GM12878 (cell line): ENCODE measurements around the gene CCDC43. TPM values are rescaled to one million over a fixed set of nuclear protein-coding genes. Genes with fewer than 3 reads are reported as not detected.

Experiments used
- ATAC-seq: fragments of 200-7000 bp; cut with Tn5 transposase; 3 replicates; pipeline ENCODE4 v1.9.1; 2020; ENCODE audit warnings: mild to moderate bottlenecking, moderate library complexity
- BruUV-seq: library from RNA; stranded (reverse); fragments of 400-500 nt; replicated peaks from 2 replicates; lab custom pipeline; 2021; lab: Mats Ljungman, UMichigan
- CTCF ChIA-PET: fragments of 300-600 bp; sonication (Branson Sonifier 250); formaldehyde crosslinking; extraction: SDS; loops from one replicate; lab custom pipeline; 2021; ENCODE audit warnings: inconsistent platforms; lab: Yijun Ruan, JAX
- POLR2A ChIA-PET: fragments of 350-600 bp; formaldehyde crosslinking; extraction: SDS; loops from one replicate; lab custom pipeline; 2021; ENCODE audit warnings: inconsistent platforms; lab: Charles Lee
- RAD21 ChIA-PET: fragments of 300-600 bp; sonication (Branson Sonifier 250); formaldehyde crosslinking; loops from one replicate; lab custom pipeline; 2023; ENCODE audit warnings: antibody characterized with exemption; ENCODE audit not compliant: unreplicated experiment; lab: Charles Lee
- SMC1A ChIA-PET: fragments of 300-600 bp; sonication (Branson Sonifier 250); formaldehyde crosslinking; loops from one replicate; lab custom pipeline; 2023; ENCODE audit not compliant: unreplicated experiment, uncharacterized antibody; lab: Charles Lee
- DNase-seq: peaks from one replicate; pipeline ENCODE4 v3.0.0-alpha.2; 2011; ENCODE audit warnings: low read depth, low spot score
- FAIRE-seq: peaks from 3 replicates; lab custom pipeline; 2011; peaks lifted over from hg19 to GRCh38; lab: Jason Lieb, UNC
- H2AFZ ChIP-seq: 2 replicates; pipeline ENCODE4 v1.6.0; 2011; ENCODE audit warnings: low read depth, low read length, control low read depth; ENCODE audit not compliant: control insufficient read depth
- H3K27ac ChIP-seq: 2 replicates; pipeline ENCODE4 v1.5.1; 2011; ENCODE audit warnings: control low read depth; ENCODE audit not compliant: control insufficient read depth, insufficient read depth
- H3K27me3 ChIP-seq, 2 experiments: replicated peaks in 1 of 2; 2 replicates each; pipeline versions ENCODE4 v1.6.0 to v1.6.1; 2011; ENCODE audit warnings: low read length in 1 of 2; ENCODE audit not compliant: control insufficient read depth in 2 of 2, insufficient read depth in 2 of 2
- H3K36me3 ChIP-seq, 2 experiments: 2 replicates each; pipeline ENCODE4 v1.5.1; 2011; ENCODE audit warnings: low read length in 1 of 2; ENCODE audit not compliant: control insufficient read depth in 2 of 2, insufficient read depth in 2 of 2
- H3K4me1 ChIP-seq: 2 replicates; pipeline ENCODE4 v1.6.1; 2011; ENCODE audit warnings: mild to moderate bottlenecking, low read length, moderate library complexity, mixed read lengths; ENCODE audit not compliant: control insufficient read depth, insufficient read depth
- H3K4me2 ChIP-seq: 2 replicates; pipeline ENCODE4 v1.6.0; 2011; ENCODE audit warnings: control low read depth; ENCODE audit not compliant: control insufficient read depth, insufficient read depth
- H3K4me3 ChIP-seq: fragments of 200-600 bp; sonication (generic); 2 replicates; pipeline ENCODE4 v1.5.1; 2016
- H3K79me2 ChIP-seq: 2 replicates; pipeline ENCODE4 v1.6.0; 2011; ENCODE audit warnings: low read length; ENCODE audit not compliant: control insufficient read depth, insufficient read depth
- H3K9ac ChIP-seq: 2 replicates; pipeline ENCODE4 v1.8.0; 2011; ENCODE audit warnings: low read length, control low read depth, mixed read lengths; ENCODE audit not compliant: control insufficient read depth, insufficient read depth
- H3K9me3 ChIP-seq: replicated peaks from 3 replicates; pipeline ENCODE4 v1.5.1; 2011; ENCODE audit warnings: mild to moderate bottlenecking, low read length; ENCODE audit not compliant: control insufficient read depth, insufficient read depth
- H4K20me1 ChIP-seq: 2 replicates; pipeline ENCODE4 v1.6.0; 2011; ENCODE audit not compliant: control insufficient read depth, insufficient read depth
- BMI1 ChIP-seq: fragments of 450-650 bp; IDR thresholded peaks from 2 replicates; pipeline ENCODE4 v1.6.1; 2016; ENCODE audit warnings: mild to moderate bottlenecking, moderate library complexity, borderline replicate concordance
- CHD1 ChIP-seq: IDR thresholded peaks from 2 replicates; pipeline ENCODE4 v1.6.1; 2012; ENCODE audit warnings: low read depth, low read length, improper control_type of control experiment
- CUX1 ChIP-seq: IDR thresholded peaks from 2 replicates; pipeline ENCODE4 v1.6.1; 2012; ENCODE audit warnings: improper control_type of control experiment, low read depth, low read length; ENCODE audit not compliant: insufficient replicate concordance
- NFXL1 ChIP-seq: fragments of 450-650 bp; IDR thresholded peaks from 2 replicates; pipeline ENCODE4 v1.6.1; 2017; ENCODE audit warnings: antibody characterized with exemption, mild to moderate bottlenecking, borderline replicate concordance
- NR2C2 ChIP-seq: IDR thresholded peaks from 2 replicates; pipeline ENCODE4 v1.6.1; 2011; ENCODE audit warnings: borderline replicate concordance, low read depth; ENCODE audit not compliant: control insufficient read depth, insufficient read length
- PML ChIP-seq: IDR thresholded peaks from 2 replicates; pipeline ENCODE4 v1.6.1; 2012; ENCODE audit warnings: low read length, inconsistent platforms
- REST ChIP-seq: IDR thresholded peaks from 2 replicates; pipeline ENCODE4 v1.6.1; 2012; ENCODE audit warnings: mild to moderate bottlenecking, low read depth, low read length
- RUNX3 ChIP-seq: IDR thresholded peaks from 2 replicates; pipeline ENCODE4 v1.6.1; 2012; ENCODE audit warnings: low read length, inconsistent platforms
- ZNF274 ChIP-seq: IDR thresholded peaks from one replicate; pipeline ENCODE4 v1.8.0; 2011; ENCODE audit not compliant: insufficient read length, insufficient read depth
- WGBS: methylation state at CpG from one replicate; pipeline ENCODE4 v1.1.6; 2016; ENCODE audit warnings: low lambda C conversion rate; ENCODE audit not compliant: insufficient replicate concordance, insufficient coverage; ENCODE audit errors: missing lambda C conversion rate; 5-methylcytosine and 5-hydroxymethylcytosine counted together
- in situ Hi-C: fragments of 300-500 bp; cut with MboI; formaldehyde crosslinking; loops from 9 replicates; pipeline ENCODE4 v1.14.3; 2018; ENCODE audit warnings: mixed read lengths
- intact Hi-C: fragments of 100-400 bp; cut with micrococcal nuclease; formaldehyde crosslinking; loops from one replicate; pipeline ENCODE4 v1.14.2; 2022; ENCODE audit not compliant: unreplicated experiment
- polyA plus RNA-seq, 11 experiments: library from polyadenylated mRNA; depleted of rRNA in 4 of 11; unstranded in 6 of 11; stranded (reverse) in 5 of 11; fragments of >200 nt; fragmentation: Nextera tagmentation in 4 of 11; fragmentation: Illumina TruSeq in 1 of 11; extraction: Ambion mirVana in 4 of 11; extraction: Trizol in 1 of 11; gene quantifications; 1 replicate in 1 of 11; 2 replicates in 10 of 11; pipeline versions ENCODE4 v1.2.1 to v1.2.3, GENCODE V29; 2011 to 2016; ENCODE audit warnings: inconsistent platforms in 2 of 11, missing spikeins in 2 of 11, low read depth in 1 of 11
- total RNA-seq, 4 experiments: library from RNA; depleted of rRNA in 3 of 4; stranded (reverse); fragments of >200 nt in 3 of 4; fragmentation: Illumina TruSeq in 1 of 4; extraction: Trizol in 1 of 4; gene quantifications; 2 replicates each; pipeline versions ENCODE4 v1.2.1 to v1.2.3, GENCODE V29; 2013 to 2021
- TF ChIP-seq, protein P1 (sequence below): fragments of 450-650 bp; IDR thresholded peaks from 2 replicates; pipeline ENCODE4 v1.6.1; 2016; ENCODE audit warnings: mild to moderate bottlenecking

CCDC43 gene
- total and polyA plus RNA-seq, 10 of the 15 experiments (the other 5 are each of a cell fraction or from before 2014, with no cell fraction given) = 10.8 to 42.3 (median 24.1) TPM

- 27% methylated on average over 7 of the region's 7 CpGs for WGBS
- intact Hi-C loops = no loop called here
- Histone ChIP-seq H3K4me2 (no peak overlapping the region), H3K4me3 (no peak overlapping the region), H3K79me2 (no peaks in the 10 kb centered on the region), H3K4me1 (no peaks in the 10 kb centered on the region), H4K20me1 (no peaks in the 10 kb centered on the region), H3K9me3 (no peaks in the 10 kb centered on the region), H3K27me3 (no peaks in the 10 kb centered on the region; a peak in 2 of 4 replicates), H3K36me3 (no peaks in the 10 kb centered on the region), H2AFZ (no peak overlapping the region), H3K9ac (no peak overlapping the region), H3K27ac (no peak overlapping the region)
- ATAC-seq (no peak), DNase-seq (no peak), FAIRE-seq (no peak)
- CTCF ChIA-PET = interaction anchor here (1.2 to 1.4 kb wide), 2 partner anchors 29 to 109 kb away, joined by 3 to 9 read pairs; no protein-coding TSS in a partner anchor
- RAD21 ChIA-PET = no interaction called here
- BruUV-seq = no TSS peak
- in situ Hi-C loops = loop anchor here (5.0 kb wide), 1 partner anchor 111 kb away; no protein-coding TSS in a partner anchor
- SMC1A ChIA-PET = interaction anchor here (0.6 kb wide), 1 partner anchor 68 kb away, joined by 3 read pairs; no protein-coding TSS in a partner anchor
- TF ChIP-seq NR2C2 (no peak), RUNX3 (no peak), CHD1 (no peak), BMI1 (no peak), CUX1 (no peak), REST (no peak), PML (no peak), NFXL1 (no peak), ZNF274 (no peak)
- TF ChIP-seq, protein P1, sequence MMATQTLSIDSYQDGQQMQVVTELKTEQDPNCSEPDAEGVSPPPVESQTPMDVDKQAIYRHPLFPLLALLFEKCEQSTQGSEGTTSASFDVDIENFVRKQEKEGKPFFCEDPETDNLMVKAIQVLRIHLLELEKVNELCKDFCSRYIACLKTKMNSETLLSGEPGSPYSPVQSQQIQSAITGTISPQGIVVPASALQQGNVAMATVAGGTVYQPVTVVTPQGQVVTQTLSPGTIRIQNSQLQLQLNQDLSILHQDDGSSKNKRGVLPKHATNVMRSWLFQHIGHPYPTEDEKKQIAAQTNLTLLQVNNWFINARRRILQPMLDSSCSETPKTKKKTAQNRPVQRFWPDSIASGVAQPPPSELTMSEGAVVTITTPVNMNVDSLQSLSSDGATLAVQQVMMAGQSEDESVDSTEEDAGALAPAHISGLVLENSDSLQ = no peak
- POLR2A ChIA-PET = no interaction called here
Measured at GRCh38 chr17:44642834-44643233, 46.7 kb downstream of the CCDC43 start.
